Thymus (tissue), 11 donors: ENCODE results near the gene TAS2R40. TPM values are rescaled to one million over a fixed set of nuclear protein-coding genes. Genes with fewer than 3 reads are reported as not detected.

Experiments
- DNase-seq, 9 donors: peaks; one replicate each; pipeline ENCODE4 v3.0.0-alpha.2; 2013; ENCODE audit warnings: low spot score in 9 of 9, low read depth in 6 of 9, missing footprints in 1 of 9
- H3K27ac ChIP-seq, 2 donors: one replicate each; pipeline ENCODE4 v1.5.1; 2013; ENCODE audit warnings: control low read depth in 1 of 2, low read depth in 1 of 2, low read length in 1 of 2, mild to moderate bottlenecking in 1 of 2, moderate library complexity in 1 of 2
- H3K27me3 ChIP-seq, 2 donors: one replicate each; pipeline ENCODE4 v1.5.1; 2013; ENCODE audit warnings: low read length in 1 of 2; ENCODE audit not compliant: control insufficient read depth in 2 of 2, insufficient read depth in 1 of 2
- H3K36me3 ChIP-seq, 2 donors: one replicate each; pipeline ENCODE4 v1.5.1; 2013; ENCODE audit warnings: low read length in 1 of 2, mild to moderate bottlenecking in 1 of 2, moderate library complexity in 1 of 2; ENCODE audit not compliant: control insufficient read depth in 2 of 2, insufficient read depth in 2 of 2
- H3K4me1 ChIP-seq, 2 donors: one replicate each; pipeline ENCODE4 v1.5.1; 2013; ENCODE audit warnings: low read length in 2 of 2; ENCODE audit not compliant: control insufficient read depth in 2 of 2, insufficient read depth in 2 of 2
- H3K4me3 ChIP-seq, 2 donors: one replicate each; pipeline ENCODE4 v1.5.1; 2013; ENCODE audit warnings: low read length in 2 of 2, control low read depth in 1 of 2, mild to moderate bottlenecking in 1 of 2
- H3K9me3 ChIP-seq, 2 donors: one replicate each; pipeline ENCODE4 v1.5.1; 2013; ENCODE audit warnings: low read length in 1 of 2, mild to moderate bottlenecking in 1 of 2; ENCODE audit not compliant: control insufficient read depth in 2 of 2, insufficient read depth in 1 of 2
- WGBS: extraction: QIAGEN DNeasy Blood & Tissue Kit; methylation state at CpG from one replicate; pipeline ENCODE4 v1.1.7; 2013; 5-methylcytosine and 5-hydroxymethylcytosine counted together
- polyA plus RNA-seq: library from polyadenylated mRNA; stranded (reverse); fragments of 200-250 nt; gene quantifications from one replicate; pipeline ENCODE4 v1.2.3, GENCODE V29; 2013
- total RNA-seq: library from RNA; stranded (reverse); fragments of 120-200 nt; gene quantifications from one replicate; pipeline ENCODE4 v1.2.4, GENCODE V29; 2013
- donor health status: healthy.

TAS2R40 gene
- total and polyA plus RNA-seq, 2 donors = not detected

GRCh38 chr7:143242306-143242705, 20.5 kb downstream of the TAS2R40 start:
- DNase-seq = no peak
- Histone ChIP-seq H3K36me3 (no peaks in the 10 kb centered on the region), H3K4me3 (no peak overlapping the region), H3K27ac (no peak overlapping the region), H3K4me1 (no peaks in the 10 kb centered on the region), H3K9me3 (peaks cover 0 to 5% of the 10 kb centered on the region in 2 donors), H3K27me3 (no peaks in the 10 kb centered on the region)
- WGBS = 95% methylated on average over 11 of the region's 11 CpGs

- Histone ChIP-seq H3K4me3 (no peak overlapping the region), H3K4me1 (no peaks in the 10 kb centered on the region), H3K27me3 (no peaks in the 10 kb centered on the region), H3K36me3 (no peaks in the 10 kb centered on the region), H3K27ac (no peak overlapping the region), H3K9me3 (no peaks in the 10 kb centered on the region)
- DNase-seq = no peak
- 93% methylated on average over 7 of the region's 7 CpGs for WGBS
Measured at GRCh38 chr7:143243111-143243510, 21.3 kb downstream of the TAS2R40 start.

DNA sequence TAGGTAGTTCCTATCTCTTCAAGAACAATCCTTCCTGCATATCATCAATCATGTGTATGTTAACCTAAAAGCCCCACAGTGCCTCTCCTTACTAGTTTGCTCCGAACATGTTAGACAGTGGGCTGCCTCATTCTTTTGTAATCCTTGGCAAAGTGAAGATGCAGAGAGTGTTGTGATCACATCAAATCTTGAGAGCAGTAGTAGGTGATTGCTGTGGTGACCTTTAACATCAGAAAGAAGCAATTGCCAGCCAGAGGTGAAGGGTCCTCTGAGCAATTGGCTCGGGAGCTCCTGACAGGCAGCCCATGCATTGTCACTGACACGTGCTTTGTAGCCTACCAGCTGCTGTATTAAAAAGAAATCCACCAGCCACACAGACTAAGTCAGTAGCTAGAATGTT, 21.8 kb downstream of the TAS2R40 start:
- H3K4me1 ChIP-seq = no peaks in the 10 kb centered on the region
- no peak overlapping the region for H3K27ac ChIP-seq
- no peaks in the 10 kb centered on the region for H3K27me3 ChIP-seq
- no peaks in the 10 kb centered on the region for H3K9me3 ChIP-seq
- no peak overlapping the region for H3K4me3 ChIP-seq
- WGBS = 95% methylated on average over 3 of the region's 3 CpGs
- no peaks in the 10 kb centered on the region for H3K36me3 ChIP-seq
- DNase-seq = no peak

GRCh38 chr7:143244321-143244720, 22.5 kb downstream of the TAS2R40 start:
- Histone ChIP-seq H3K36me3 (no peaks in the 10 kb centered on the region), H3K27me3 (no peaks in the 10 kb centered on the region), H3K27ac (no peak overlapping the region), H3K4me1 (no peaks in the 10 kb centered on the region), H3K9me3 (peaks cover 0 to 6% of the 10 kb centered on the region in 2 donors), H3K4me3 (no peak overlapping the region)
- 69% methylated on average over 1 of the region's 1 CpG for WGBS
- DNase-seq = no peak

DNA sequence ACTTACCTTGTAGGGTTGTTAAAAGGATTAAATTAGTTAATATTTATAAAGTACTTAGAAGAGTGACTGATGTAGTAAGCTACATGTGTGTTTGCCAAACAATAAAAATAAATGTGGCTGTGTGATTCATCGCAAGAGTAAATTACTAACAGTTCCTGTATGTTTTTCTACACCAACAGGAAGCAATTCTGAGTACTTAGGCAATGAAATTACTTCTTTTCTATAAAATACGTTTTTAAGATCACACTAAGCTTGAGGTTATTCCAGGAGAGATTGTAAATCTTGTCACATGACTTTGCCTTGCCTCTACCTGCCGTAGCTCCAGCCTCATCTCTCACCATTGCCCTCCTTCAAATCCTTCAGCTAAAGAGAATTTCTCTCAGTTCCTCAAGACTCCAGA, 23.3 kb downstream of the TAS2R40 start:
- Histone ChIP-seq H3K9me3 (peaks cover 0 to 9% of the 10 kb centered on the region in 2 donors), H3K27ac (no peak overlapping the region), H3K36me3 (no peaks in the 10 kb centered on the region), H3K27me3 (no peaks in the 10 kb centered on the region), H3K4me1 (peaks cover 1 to 4% of the 10 kb centered on the region in 2 donors), H3K4me3 (no peak overlapping the region)
- WGBS = 55% methylated on average over 3 of the region's 3 CpGs
- DNase-seq = no peak

DNA sequence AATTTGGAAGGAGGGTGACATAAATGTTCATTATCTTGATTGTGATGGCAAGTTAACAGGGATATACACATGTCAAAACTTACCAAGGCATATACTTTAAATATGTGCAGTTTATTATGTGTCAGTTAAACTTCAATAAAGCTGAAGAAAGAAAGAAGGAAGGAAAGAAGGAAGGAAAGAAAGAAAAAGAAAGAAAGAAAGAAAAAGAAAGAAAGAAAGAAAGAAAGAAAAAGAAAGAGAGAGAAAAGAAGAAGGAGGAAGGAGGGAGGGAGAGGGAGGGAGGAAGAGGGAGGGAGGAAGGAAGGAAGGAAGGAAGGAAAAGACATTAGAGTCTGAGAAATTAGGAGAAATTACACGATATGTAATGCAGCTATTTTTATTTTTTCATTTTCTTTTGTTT, 25.5 kb downstream of the TAS2R40 start:
- Histone ChIP-seq H3K27ac (no peak overlapping the region), H3K9me3 (peaks cover 0 to 9% of the 10 kb centered on the region in 2 donors), H3K36me3 (no peaks in the 10 kb centered on the region), H3K4me1 (peaks cover 9 to 16% of the 10 kb centered on the region in 2 donors), H3K27me3 (no peaks in the 10 kb centered on the region), H3K4me3 (no peak overlapping the region)
- WGBS = 96% methylated on average over 1 of the region's 1 CpG
- DNase-seq = no peak

DNA sequence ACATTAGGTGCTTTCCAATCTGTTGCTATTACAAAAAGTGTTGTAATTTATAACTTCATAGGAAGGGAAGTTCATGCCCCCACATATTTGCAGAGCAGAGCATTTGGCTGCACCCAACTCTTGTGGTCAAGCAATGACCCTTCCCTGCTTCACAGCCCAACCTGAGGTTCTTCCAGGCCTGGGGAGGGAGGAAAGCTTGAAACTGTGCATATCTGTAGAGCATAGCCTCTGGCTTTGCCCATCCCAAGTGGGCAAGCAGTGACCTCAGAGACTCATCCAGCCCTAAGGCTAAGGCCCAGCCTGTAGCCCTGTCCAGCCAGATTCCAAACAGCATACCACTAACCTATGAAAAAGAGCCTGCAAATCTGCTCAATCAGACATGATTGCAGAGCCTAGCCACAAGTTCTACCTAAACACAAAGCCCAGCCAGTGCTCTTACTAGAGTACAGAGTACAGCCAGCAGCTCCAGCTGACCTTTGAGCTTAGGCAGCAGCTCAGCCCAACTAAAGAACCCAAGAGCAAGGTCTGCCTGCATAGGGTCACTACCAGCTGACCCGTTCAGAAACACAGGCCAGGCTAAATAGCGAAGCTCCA, 27.0 kb downstream of the TAS2R40 start:
- no peaks in the 10 kb centered on the region for H3K36me3 ChIP-seq
- peaks cover 0 to 17% of the 10 kb centered on the region in 2 donors for H3K9me3 ChIP-seq
- peaks cover 9 to 16% of the 10 kb centered on the region in 2 donors for H3K4me1 ChIP-seq
- no peaks in the 10 kb centered on the region for H3K27me3 ChIP-seq
- no peak overlapping the region for H3K27ac ChIP-seq
- no peak overlapping the region for H3K4me3 ChIP-seq
- WGBS = 96% methylated on average over 2 of the region's 2 CpGs
- DNase-seq = no peak

GRCh38 chr7:143250199-143250598, 28.4 kb downstream of the TAS2R40 start:
- Histone ChIP-seq H3K27me3 (no peaks in the 10 kb centered on the region), H3K36me3 (no peaks in the 10 kb centered on the region), H3K9me3 (peaks cover 0 to 17% of the 10 kb centered on the region in 2 donors), H3K27ac (no peak overlapping the region), H3K4me3 (no peak overlapping the region), H3K4me1 (peaks cover 9 to 16% of the 10 kb centered on the region in 2 donors)
- DNase-seq = no peak

DNA sequence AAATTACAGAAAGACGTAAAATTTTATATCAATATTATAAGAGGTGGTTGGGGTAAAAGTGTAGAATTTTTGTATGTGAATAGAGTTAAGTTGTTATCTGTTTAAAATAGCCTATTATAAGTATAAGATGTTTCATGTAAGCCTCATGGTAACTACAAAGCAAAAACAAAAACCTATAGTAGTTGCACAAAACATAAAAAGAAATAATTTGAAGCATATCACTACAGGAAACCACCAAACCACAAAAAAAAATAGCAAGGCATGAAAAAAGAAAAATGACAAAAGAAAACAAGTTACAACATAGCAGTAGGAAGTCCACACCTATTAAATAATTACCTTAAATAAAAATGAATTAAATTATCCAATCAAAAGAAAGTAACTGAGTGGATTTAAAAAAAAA, 29.0 kb downstream of the TAS2R40 start:
- Histone ChIP-seq H3K4me1 (peaks cover 9 to 16% of the 10 kb centered on the region in 2 donors), H3K9me3 (peaks cover 0 to 17% of the 10 kb centered on the region in 2 donors), H3K27me3 (no peaks in the 10 kb centered on the region), H3K4me3 (no peak overlapping the region), H3K27ac (no peak overlapping the region), H3K36me3 (no peaks in the 10 kb centered on the region)
- WGBS = 63% methylated on average over 1 of the region's 1 CpG
- peak in 8 of 9 donors; percentile 20 to 86 (median 48) for DNase-seq
